Measurements from ENCODE around the gene ITPRIP. TPM values are rescaled to one million over a fixed set of nuclear protein-coding genes. Genes with fewer than 3 reads are reported as not detected.

The ITPRIP gene
- total and polyA plus RNA-seq, 8 donors: 1.8 to 7.1 (median 2.6) TPM

DNA sequence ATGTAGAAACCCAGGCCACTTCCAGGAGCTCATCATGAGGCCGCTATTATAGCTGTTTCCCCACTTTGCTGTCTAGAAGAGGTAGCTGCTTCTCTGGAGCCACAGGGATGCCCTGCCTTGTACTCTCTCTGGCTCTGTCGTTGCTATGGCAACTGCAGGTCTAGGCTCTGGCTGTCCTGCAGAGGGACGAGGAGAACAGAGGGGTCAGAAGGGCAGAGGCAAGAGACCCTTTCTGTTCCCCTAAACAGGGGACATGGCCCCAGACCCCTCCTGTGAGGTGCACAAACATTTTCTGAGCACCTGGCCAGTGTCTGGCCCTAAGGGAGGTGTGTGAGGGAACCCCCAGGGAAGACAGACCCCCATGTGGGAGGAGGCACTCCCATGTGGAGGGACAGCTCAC lies 31.4 kb downstream of the ITPRIP start:
- no peak for ATAC-seq
- intact Hi-C loops (cut with DNase I): loop anchor here in 2 of 3 donors (5.0 kb wide), 1 partner anchor 40 kb away; no protein-coding TSS in a partner anchor
- DNase-seq: no peak
- no peaks in the 10 kb centered on the region for H3K27me3 ChIP-seq
- H3K36me3 ChIP-seq: no peaks in the 10 kb centered on the region
- no peak overlapping the region for H3K27ac ChIP-seq
- TF ChIP-seq CTCF (IDR thresholded peaks at IDR 0.05): no peak
- H3K9me3 ChIP-seq: no peaks in the 10 kb centered on the region
- 52 to 72% methylated on average over 3 of the region's 3 CpGs for WGBS, 2 donors
- no peak overlapping the region for H3K4me3 ChIP-seq
- no peaks in the 10 kb centered on the region for H3K4me1 ChIP-seq
- FAIRE-seq: no peak

DNA sequence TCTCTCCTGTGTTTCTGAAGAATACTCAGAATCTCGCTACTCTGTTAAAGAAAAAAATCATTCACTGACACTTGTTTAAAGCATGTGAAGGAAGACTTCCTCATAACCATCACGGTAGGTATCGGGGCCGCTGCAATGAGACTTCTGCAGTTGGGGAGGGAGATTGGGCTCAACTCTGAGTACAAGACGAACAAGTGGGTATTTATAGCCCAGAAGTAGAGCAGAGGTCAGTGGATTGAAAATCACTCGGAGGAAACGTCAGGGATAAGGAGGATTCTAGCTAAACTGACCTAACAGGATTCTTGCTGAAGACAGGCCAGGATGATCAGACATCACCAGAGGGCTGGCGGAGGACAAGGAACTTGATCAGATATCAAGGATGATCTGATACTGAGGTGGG lies 33.3 kb downstream of the ITPRIP start:
- Histone ChIP-seq H3K4me3 (no peak overlapping the region), H3K9me3 (no peaks in the 10 kb centered on the region), H3K27ac (no peak overlapping the region), H3K36me3 (no peaks in the 10 kb centered on the region), H3K27me3 (no peaks in the 10 kb centered on the region), H3K4me1 (peaks cover 0 to 7% (median 0%) of the 10 kb centered on the region in 3 donors)
- FAIRE-seq (no peak), DNase-seq (no peak), ATAC-seq (no peak)
- intact Hi-C loops (cut with DNase I): loop anchor here in 2 of 3 donors (5.0 kb wide), 1 partner anchor 42 kb away; no protein-coding TSS in a partner anchor
- WGBS, 2 donors: 69 to 72% methylated on average over 8 of the region's 8 CpGs
- no peak for TF ChIP-seq CTCF (IDR thresholded peaks at IDR 0.05)

DNA sequence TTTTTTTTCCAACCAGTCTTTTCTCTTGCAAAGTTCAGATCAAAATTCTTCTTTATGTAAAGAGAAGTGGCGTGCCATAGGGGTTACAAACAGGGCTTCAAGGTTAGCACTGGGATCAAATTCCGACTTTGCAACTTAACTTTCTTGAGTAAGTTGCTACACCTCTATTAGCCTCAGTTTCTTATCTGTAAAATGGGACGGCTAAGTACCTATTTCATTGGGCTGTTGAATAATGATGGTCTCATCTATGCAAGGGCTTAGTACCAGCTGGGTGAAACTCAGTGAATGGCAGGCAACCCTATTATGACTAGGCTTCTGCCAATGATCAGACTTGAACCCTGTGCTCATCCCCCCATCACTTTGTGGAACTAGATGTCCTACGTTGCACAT lies 33.9 kb downstream of the ITPRIP start:
- ATAC-seq: no peak
- 82 to 90% methylated on average over 4 of the region's 4 CpGs for WGBS, 2 donors

GRCh38 chr10:104303594-104304355 lies 34.5 kb downstream of the ITPRIP start:
- no peak for FAIRE-seq
- H3K4me1 ChIP-seq: peaks cover 0 to 7% (median 0%) of the 10 kb centered on the region in 3 donors

More for the DNA sequence above, 33.9 kb downstream of the ITPRIP start:
- Histone ChIP-seq H3K9me3 (no peaks in the 10 kb centered on the region), H3K27ac (no peak overlapping the region), H3K4me1 (peaks cover 0 to 7% (median 0%) of the 10 kb centered on the region in 3 donors), H3K27me3 (no peaks in the 10 kb centered on the region), H3K4me3 (no peak overlapping the region), H3K36me3 (no peaks in the 10 kb centered on the region)
- FAIRE-seq (no peak), DNase-seq (no peak)
- intact Hi-C loops (cut with DNase I): no loop called here
- TF ChIP-seq CTCF (IDR thresholded peaks at IDR 0.05): no peak

More at GRCh38 chr10:104303594-104304355, 34.5 kb downstream of the ITPRIP start:
- H3K9me3 ChIP-seq: no peaks in the 10 kb centered on the region
- WGBS, 2 donors: 45 to 46% methylated on average over 2 of the region's 2 CpGs
- intact Hi-C loops (cut with DNase I): no loop called here
- ATAC-seq: no peak
- no peak for TF ChIP-seq CTCF (IDR thresholded peaks at IDR 0.05)
- no peak overlapping the region for H3K27ac ChIP-seq
- DNase-seq: no peak
- H3K27me3 ChIP-seq: no peaks in the 10 kb centered on the region
- no peak overlapping the region for H3K4me3 ChIP-seq
- H3K36me3 ChIP-seq: no peaks in the 10 kb centered on the region
